Cerebellar nuclear complex (tissue), 1 donor: ENCODE results near the gene BCAS3.

Experiments
- DNase-seq, 2 experiments: peaks; one replicate each; lab custom pipeline; 2025; lab: John Stamatoyannopoulos, UW

The BCAS3 gene

DNA sequence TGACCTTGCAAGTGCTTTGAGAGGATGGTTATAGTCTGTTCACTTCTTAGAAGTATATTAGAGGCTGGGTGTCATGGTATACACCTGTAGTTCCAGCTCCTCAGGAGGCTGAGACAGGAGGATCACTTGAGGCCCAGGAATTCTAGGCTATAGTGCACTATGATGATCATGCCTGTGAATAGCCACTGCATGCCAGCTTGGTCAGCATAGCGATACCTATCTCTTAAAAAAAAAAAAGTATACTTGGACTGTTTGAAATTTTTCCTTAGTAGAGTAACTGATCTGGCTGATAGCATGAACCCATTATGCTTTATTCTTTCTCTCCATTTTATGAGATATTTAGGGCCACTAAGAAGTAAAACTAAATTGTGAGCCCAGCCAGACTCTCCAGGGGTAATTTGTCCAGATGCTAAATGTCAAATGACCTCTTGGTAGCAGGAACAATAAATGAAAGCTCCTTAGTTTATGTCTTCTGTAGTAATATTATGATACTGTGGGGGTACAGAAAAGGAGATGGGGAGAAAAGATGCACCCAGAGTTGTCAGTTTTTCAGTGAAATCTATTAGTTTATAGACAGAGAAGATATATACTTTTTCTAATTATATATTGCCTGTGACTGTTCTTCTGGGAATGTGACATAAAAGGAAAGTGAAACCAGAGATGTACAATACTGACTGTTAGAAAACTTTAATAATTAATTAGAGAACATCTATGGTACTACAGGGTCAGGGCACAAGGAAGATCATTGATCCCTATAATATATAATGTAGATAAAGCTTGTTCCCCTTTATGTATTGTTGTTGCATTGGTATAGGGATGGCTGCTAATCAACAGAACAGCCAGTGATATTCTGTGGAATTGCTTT is 386.7 kb downstream of the BCAS3 start:
- DNase-seq, result no peak

DNA sequence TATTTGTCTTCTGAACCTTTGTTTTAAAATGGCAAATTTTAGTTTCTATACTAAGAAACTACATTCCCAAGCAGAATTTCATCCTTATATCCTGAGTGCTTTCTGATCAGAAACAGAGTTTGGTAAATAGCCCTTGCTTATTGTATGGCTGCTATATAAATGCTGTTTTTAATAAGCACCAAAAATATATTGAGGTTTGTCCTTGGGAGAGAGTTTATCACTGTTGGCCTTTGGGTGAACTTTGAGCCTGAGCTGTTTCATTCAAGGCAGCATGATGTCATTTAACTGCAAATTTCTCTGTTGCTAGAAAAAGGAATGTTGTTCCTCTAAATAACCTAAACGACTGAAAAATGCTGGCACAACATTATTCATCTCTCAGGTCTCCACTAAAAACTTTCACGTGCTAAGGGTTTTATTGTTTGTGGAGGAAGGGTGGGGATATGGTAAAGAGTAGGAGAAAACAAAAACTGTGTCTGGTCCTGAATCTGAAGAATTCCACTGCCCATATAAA is 387.7 kb downstream of the BCAS3 start:
- no peak for DNase-seq

DNA sequence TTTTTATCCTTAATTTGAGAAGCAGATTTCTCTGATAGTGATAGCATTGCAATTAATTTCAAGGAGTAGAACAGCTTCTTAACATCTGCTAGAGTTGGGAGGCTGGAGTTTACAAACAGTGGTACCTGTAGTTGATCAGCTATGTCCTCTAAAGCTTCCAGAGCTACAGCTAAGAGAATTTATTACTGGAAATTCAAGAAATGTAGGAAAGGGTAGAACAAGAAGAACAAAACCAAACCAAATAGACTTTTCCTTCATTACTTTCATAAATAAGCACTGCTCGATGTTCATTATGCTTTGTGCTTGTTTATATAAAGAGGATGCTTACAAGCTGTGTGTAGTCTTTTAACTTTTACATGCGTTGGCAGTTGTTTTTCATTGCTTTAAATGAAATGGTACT is 388.4 kb downstream of the BCAS3 start:
- DNase-seq, result no peak

- no peak for DNase-seq
These were observed 393.0 kb downstream of the BCAS3 start for GRCh38 chr17:61070649-61071048.

GRCh38 chr17:61072648-61073047 is 395.0 kb downstream of the BCAS3 start:
- no peak for DNase-seq

DNA sequence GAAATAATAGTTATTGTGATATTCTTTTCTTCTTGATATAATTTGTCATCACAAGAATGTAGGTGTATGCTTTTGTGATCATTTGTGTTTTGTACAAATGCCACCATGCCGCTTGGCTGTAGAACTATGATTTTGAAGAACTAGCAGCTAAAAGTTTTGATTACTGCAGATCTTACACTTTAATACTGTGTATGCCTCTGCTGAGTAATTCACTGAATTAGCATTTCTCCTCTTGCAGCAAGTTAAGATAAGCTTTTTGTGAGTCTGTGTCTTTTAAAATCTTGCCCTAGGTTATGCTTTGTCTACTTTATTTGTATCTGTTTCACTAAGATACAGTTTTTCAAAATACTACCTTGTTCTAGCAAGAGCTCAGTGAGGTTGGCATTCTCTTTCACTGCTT is 395.5 kb downstream of the BCAS3 start:
- no peak for DNase-seq

DNA sequence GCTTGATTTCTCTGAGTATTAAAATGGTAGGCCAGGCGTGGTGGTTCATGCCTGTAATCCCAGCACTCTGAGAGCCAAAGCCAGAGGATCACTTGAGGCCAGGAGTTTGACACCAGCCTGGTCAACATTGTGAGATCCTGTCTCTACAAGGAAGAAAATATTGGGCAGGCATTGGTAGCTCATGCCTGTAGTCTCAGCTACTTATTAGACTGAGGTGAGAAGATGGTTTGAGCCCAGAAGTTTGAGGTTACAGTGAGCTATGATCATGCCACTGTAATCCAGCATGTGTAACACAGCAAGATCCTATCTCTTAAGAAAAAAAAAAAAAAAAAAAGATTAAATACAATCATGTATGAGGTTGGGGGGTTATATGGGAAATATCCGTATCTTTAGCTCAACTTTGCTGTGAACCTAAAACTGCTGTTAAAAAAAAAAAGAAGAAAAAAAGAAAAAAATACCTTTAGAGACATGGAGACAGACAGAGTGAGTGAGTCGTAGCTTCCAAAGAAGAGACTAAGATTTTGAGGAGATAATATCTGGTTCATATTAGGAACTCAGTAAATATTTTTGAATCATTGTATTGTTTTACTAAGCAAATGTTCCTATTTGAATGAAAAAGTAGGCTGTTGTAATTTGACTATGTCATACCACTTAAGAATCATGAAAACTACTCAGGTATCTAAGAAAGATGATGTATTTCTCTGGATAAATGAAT is 396.3 kb downstream of the BCAS3 start:
- DNase-seq, result no peak

DNA sequence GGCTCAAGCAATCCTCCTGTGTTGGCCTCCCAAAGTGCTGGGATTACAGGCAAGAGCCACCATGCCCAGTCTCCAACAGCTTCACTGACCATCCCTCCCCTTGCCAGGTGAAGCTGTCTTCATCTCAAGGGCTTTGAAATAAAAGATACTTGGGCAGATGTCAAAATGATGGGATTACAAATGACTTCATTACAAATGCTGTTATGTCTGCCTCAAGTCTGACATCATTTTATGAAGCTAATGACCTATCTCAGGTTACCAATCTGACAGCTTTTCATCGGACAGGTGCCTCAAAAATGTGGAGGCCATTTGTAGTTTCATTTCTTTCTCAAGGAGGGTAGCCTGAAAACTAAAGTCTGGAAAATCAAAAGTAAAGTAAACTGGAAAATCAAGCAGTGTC is 398.3 kb downstream of the BCAS3 start:
- DNase-seq, result no peak

- no peak for DNase-seq
These were observed 399.0 kb downstream of the BCAS3 start for GRCh38 chr17:61076621-61077031.

- no peak for DNase-seq
These were observed 404.3 kb downstream of the BCAS3 start for GRCh38 chr17:61081959-61082358.

DNA sequence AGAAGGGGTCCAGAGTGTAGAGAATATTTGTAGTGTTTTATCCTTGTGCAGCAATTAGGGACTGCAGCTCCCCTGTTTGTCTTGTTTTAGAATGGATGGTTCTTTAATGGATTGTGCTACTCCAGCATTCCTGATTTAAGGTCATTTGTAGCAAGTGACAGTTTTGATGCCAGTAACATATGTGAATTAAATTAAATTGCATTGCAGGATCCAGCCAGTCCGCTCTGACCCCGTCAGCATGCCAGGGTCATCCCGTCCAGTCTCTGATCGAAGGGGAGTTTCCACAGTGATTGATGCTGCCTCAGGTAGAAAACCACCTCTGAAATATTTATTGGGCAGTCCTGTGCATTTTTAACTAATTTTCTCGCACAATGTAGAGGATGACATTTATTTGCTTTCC is 406.6 kb downstream of the BCAS3 start:
- DNase-seq, result no peak

DNA sequence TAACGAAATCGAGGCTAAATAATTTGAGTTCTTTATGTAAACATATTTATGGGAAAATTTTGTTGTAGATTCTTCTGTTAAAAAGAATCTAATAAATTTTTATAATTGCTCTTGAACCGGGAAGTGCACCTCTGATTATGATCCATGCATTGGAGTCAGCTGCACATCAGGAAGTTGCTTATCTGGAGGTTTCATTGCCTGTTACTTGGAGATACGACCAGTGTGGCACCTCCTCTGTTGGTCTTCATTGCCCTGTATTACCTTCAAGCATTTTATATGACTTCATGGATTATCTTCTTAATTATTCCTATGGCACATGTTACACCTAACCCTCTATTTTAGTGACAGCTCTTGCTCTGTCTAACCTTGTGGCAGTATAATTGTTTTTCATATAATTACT is 409.4 kb downstream of the BCAS3 start:
- no peak for DNase-seq

DNA sequence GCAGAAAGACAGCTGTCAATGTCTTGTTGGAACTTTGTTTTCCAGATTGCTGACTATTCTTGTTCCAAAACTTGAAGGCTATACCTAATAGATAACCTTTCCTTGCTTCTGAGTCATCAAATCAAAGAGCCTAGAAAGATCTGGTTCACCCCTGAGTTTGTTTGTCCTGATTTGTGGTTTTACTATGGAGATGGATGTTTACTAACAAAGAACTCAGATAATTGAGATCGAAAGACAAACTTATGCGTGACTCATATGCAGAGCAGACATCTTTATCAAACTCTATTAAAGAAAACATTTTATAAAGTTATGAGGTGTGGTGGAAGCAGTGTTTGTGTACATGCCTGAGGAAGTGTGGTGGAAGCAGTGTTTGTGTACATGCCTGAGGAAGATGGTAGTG is 410.9 kb downstream of the BCAS3 start:
- DNase-seq, result no peak

DNA sequence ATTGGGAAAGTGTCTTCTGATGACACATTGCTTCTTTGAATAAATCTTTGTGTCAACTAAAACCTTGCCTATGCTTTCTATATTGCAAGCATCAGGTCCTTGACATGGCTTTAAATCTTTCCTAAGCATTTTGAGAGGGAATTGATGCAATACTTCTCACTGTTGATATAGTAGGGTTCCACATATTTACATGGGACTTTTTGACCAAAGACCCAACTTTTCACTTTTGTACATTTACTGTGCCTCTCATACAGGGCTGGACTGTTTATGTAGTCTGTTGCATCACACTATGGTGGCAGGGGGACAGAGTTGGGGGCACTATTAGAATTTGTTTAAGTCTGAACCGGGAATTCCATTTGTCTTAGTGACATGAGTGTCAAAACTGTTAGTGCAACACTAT is 413.4 kb downstream of the BCAS3 start:
- no peak for DNase-seq

- DNase-seq, result no peak
These were observed 420.1 kb downstream of the BCAS3 start for GRCh38 chr17:61097781-61098180.

DNA sequence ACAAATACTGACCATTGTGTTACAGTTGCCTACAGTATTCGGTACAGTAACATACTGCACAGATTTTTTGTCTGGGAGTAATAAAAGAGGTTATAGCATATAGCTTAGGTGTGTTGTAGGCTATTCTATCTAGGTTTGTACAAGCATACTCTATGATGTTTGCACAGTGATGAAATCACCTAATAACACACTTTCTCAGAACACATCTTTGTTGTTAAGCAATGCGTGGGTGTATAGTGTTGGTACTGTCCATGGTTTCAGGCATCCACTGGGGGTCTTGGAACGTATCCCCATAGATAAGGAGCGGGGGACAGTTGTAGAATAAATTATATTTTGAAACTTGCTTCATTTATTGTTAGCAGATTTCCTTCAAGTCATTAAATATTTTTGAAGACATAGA is 428.7 kb downstream of the BCAS3 start:
- no peak for DNase-seq

DNA sequence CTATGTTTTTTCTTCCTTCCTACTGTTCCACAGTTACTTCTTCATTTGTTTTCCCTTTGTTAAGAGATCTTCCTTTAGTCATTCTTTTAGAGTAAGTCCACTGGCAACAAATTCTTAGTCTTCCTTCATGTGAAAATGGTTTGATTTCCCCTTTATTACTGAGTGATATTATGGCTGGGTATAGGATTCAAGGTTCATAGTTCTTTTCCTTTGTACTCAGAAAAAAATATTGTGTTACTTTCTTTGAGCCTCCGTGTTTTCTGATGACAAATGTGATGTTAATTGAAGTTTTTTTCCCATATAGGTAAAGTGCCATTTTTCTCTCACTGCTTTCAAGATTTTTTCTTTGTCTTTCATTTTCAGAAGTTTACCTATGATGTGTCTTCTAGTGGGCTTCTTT is 438.9 kb downstream of the BCAS3 start:
- no peak for DNase-seq

GRCh38 chr17:61117983-61118382 is 440.3 kb downstream of the BCAS3 start:
- DNase-seq, result no peak

GRCh38 chr17:61118871-61119270 is 441.2 kb downstream of the BCAS3 start:
- DNase-seq, result no peak

DNA sequence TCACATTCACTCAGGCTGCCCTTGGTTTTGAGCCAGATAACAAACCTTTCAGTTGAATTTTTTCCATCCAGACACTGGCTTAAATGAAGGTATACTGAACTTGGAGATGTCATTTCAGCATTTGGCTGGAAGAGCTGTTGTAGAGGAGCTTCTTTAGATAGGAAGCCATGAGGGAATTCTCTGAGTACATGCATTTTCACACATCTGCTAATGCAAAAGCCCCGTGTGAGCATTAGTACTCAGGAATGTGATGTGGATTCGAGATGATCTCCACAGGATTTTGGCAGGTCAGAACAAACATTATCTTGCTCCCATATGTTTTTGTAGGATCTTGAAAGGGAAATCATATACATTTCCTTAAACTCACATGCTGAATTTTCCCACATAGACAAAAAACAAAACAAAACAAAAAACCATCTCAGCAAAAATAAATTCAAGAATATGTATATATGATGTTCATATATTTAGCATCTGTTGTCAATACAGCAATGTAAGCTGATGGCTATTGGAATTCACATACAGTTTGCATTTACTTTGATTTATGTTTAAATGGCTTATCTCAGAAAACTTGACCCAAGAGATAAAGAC is 444.8 kb downstream of the BCAS3 start:
- DNase-seq, result no peak

- DNase-seq, result no peak
These were observed 446.9 kb downstream of the BCAS3 start for GRCh38 chr17:61124562-61124961.

- DNase-seq, result no peak
These were observed 449.0 kb downstream of the BCAS3 start for GRCh38 chr17:61126473-61127249.
